GM21717 (cell line): ENCODE data around the gene EPN1.
"Not testable (repeated sequence)": the region's sequence is repeated elsewhere in the genome, so short reads cannot be mapped to it uniquely, and the experiment has no call there.

ENCODE experiments used
- ATAC-seq: cut with Tn5 transposase; IDR thresholded peaks from one replicate; pipeline ENCODE4 v1.9.1; 2021; ENCODE audit warnings: mild to moderate bottlenecking, moderate library complexity; ENCODE audit not compliant: unreplicated experiment

Gene EPN1

GRCh38 chr19:55716531-55716930, 41.5 kb downstream of the EPN1 start:
- no peak for ATAC-seq

GRCh38 chr19:55717251-55717650, 42.2 kb downstream of the EPN1 start:
- ATAC-seq: no peak

GRCh38 chr19:55717879-55718711, 43.1 kb downstream of the EPN1 start:
- not testable (repeated sequence) for ATAC-seq

- ATAC-seq: no peak
Measured at GRCh38 chr19:55720214-55720746, 45.3 kb downstream of the EPN1 start.

- no peak for ATAC-seq
Measured at GRCh38 chr19:55720801-55721200, 45.8 kb downstream of the EPN1 start.

GRCh38 chr19:55723491-55723890, 48.5 kb downstream of the EPN1 start:
- no peak for ATAC-seq

GRCh38 chr19:55730378-55730777, 55.4 kb downstream of the EPN1 start:
- ATAC-seq: not testable (repeated sequence)

- no peak for ATAC-seq
Measured at GRCh38 chr19:55738302-55738701, 63.3 kb downstream of the EPN1 start, which contains the start of gene NLRP9. NLRP9 (minus strand) TSS chr19:55738402; CDS start chr19:55738374, 28 bp downstream.

- ATAC-seq: no peak
Measured at GRCh38 chr19:55750715-55751114, 75.7 kb downstream of the EPN1 start.

- no peak for ATAC-seq
Measured at GRCh38 chr19:55753401-55753800, 78.4 kb downstream of the EPN1 start.

GRCh38 chr19:55756808-55757207, 81.8 kb downstream of the EPN1 start:
- not testable (repeated sequence) for ATAC-seq

- not testable (repeated sequence) for ATAC-seq
Measured at GRCh38 chr19:55758797-55759196, 83.8 kb downstream of the EPN1 start, which contains the start of gene RFPL4A. RFPL4A (plus strand) TSS chr19:55759097; CDS start chr19:55761801, 2,704 bp downstream.
